Activated T-cell treated with anti-CD3 and anti-CD28 coated beads, Interleukin-2, amount 50 U/mL, for 1 hour (primary cell): Measurements from ENCODE around the gene DHRS7.

Source experiments
- DNase-seq: peaks from one replicate; pipeline ENCODE4 v3.0.0-alpha.2; 2020

The DHRS7 gene, protein sequence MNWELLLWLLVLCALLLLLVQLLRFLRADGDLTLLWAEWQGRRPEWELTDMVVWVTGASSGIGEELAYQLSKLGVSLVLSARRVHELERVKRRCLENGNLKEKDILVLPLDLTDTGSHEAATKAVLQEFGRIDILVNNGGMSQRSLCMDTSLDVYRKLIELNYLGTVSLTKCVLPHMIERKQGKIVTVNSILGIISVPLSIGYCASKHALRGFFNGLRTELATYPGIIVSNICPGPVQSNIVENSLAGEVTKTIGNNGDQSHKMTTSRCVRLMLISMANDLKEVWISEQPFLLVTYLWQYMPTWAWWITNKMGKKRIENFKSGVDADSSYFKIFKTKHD

DNA sequence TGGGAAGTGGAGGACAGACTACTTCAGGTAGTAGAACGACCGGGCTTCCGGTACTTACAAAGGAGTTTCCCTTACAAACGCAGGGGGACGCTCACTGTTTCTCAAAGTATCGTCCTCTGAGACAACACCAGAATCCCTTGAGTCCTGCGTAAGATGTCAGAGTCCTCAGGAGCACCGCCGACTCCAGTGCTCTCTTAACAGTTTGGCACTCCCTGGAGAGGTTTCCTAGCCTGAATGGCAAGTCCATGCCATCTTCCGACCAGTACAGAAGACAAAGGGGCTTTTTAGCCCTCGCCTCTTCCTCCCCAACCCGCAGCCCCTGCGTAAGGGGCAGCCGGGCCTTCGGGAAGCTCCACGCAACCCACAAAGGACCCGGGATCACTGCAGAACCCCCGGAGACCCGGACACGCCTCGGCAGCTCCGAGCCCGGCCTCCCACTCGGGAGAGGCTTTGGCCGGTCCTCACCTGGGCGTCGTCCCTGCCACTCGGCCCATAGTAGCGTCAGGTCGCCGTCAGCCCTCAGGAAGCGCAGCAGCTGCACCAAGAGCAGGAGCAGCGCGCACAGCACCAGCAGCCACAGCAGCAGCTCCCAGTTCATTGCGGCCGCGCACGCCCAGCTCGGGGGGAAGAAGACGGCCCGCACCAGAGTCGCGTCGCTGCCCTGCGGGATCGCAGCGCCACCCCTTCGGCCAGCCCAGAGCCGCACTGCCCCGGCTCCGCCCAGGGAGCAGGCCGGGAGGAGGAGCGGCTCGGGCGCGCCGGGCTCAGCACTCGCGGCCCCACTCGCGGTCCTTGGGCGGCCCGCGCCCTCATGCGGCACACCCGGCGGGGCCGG lies at the start of gene DHRS7:
DHRS7 (minus strand) TSS at position 687 of the 835 bp plus-strand sequence; CDS start at position 598, 89 bp downstream.
- peak; percentile 74 for DNase-seq

DNA sequence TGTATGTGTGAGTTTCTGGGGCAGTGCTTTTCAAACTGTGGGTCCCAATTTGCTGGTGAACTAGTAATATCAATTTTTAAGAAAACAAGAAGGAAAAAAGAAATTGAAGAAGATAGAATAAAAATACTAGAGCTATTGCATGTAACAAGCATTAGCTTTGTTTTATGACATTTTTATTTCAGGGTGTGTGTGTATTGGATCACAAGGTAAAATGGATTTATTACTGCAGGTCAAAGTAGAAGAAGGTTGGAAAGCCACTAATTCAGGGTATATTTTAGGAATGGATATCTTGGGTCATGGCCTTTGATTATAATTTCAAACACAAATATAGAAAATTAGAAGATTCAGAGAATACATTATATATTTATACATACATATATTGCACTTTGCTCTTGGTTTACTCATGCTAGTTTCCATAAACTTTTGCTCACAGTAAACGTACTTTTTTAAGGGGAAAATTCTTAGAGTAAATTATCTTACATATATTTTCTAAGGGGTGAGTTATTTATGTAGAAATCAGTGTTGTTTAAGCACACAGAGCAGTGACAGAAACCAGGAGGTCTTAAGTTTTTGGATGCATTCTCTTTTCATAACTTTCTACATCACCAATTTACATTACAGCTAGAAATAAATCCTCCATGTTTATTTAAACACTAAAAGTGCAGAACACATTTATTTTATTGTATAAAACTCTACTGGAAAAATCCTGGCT lies 49.4 kb upstream of the DHRS7 start:
- no peak for DNase-seq

DNA sequence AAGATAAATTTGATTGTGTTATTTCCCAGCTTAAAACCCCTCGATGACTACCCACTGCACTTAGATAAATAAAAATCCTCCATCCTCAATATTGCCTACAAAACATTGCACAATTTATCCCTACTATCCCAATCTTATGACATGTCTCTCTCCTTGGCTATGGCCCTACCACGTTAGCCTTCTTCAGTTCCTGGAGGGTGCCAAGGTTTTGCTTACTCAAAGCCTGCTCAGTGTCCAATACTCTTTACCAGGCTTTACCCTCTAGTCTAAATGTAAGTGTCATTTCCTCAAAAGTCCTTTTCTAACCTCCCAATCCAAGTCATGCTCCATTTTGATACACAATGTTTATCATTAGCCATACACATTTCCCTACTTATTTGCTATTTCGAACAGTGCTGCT lies 48.8 kb upstream of the DHRS7 start:
- no peak for DNase-seq

DNA sequence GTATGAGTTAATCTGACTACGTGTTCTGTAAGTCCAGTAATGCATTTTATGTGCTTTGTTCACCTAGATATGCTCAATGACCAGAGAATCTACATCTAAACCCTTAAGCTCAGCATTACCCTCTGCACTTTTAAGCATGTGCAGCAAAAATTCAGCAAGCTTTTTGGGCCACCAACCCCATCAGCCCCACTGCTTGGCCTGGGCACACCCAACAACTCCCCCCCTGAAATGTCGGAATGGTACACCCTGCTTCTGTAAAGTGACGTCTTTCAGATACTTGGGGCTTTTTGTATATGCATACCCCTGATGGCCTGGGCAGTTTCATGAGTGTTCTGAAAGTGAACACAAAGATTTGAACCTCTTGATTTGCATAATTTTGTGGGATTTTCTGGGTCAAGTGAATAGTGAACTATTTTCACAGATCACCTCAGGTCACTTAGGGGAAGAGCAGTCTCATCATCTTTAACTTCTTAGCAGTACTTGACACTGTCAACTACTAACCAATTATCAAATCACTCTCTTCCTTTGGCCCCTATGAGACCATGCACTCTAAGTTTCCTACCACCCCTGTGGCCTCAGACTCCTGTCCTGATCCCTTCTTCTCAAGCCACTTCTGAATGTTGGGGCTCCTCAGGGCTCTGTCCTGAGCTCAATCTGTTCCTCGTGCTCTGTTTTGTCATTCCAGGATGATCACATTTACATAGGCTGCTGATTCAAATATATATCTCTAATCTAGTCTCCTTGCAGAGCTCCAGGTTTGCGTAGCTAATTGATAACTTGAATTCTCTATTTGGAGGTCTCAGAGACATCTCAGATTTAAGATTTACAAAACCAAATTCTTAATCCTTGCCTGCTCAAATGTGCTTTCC lies 47.5 kb upstream of the DHRS7 start:
- DNase-seq: no peak

DNA sequence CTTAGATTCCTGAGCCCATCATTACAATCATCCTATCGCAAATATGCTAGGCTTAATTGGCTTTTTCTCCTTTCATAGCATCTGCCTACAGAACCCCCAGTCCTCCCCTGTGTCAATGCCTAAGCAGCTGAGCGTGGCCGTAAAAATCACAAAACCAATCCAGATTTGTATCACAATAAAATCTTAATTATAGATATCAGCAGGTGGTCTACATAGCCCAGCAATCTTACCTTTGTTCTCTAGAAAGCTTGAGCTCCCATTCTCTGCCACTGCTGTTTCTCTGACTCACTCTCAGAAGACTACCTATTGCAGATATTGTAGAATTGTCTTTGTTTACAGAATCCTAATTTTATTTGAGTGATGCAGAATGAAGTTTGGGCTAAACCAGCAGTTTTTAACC lies 46.0 kb upstream of the DHRS7 start:
- DNase-seq: no peak

DNA sequence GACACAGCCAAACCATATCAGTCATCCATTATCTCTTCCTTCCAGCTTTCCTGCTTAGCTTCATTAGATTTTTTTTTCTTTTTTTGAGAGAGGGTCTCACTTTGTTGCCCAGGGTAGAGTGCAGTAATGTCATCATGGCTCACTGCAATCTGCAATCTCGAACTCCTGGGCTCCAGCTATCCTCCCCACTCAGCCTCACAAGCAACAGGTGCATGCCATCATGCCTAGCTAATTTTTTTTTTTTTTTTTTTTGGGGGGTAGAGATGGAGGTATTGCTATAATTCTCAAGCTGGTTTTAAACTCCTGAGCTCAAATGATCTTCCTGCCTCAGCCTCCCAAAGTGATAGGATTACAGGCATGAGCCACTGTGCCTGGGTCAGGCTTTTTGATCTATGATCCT lies 45.5 kb upstream of the DHRS7 start:
- no peak for DNase-seq

DNA sequence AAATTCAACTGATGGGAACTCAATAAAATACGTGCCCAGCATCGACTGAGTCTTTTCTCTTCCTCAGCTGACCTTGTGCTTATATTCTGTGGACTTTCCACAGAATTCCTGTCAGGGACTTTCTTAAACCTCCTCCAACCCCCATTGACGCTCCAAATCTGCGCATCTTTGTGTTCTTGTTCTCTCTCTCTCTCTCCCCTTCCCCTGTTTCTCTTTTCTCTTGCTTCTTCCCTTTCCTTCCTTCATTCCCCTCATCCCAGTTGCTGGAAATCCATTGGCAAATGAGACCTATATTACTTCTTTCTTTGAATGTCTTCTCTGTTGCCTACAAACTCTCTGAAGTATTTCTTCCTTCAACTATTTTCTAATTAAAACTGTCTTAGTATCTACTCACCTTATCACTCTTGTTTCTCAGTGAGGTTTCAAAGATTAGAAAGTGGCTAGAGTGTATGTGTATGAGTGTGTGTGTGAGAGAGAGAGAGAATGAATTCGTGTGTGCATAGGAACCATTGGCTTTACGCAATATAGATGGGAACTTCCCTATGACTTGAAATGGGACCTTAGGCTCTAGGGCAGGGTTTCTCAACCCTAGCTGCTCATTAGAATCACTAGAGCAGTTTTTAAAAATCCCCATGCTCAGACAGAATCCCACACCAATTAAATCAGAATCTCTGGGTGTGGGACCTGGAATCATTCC lies 41.8 kb upstream of the DHRS7 start:
- DNase-seq: no peak

DNA sequence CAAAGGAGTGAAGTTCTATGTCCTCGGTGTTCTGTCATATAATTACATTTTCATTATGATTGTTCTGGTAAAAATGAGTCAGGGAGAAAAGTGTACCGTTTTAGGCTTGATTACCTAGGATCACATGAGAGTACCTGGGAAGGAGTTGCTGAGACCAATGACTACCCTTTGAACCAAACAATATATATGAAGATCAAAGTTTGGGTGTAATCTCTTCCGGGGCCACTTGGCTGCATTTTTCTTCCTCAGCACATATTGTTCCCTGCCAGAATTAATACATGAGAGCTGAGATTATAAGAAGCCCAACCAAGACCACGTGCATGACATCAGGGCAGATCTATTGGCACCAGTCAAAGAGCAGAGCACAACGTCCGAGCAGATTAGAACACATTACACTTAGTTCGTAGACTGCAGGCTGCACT lies 41.1 kb upstream of the DHRS7 start:
- DNase-seq: no peak

DNA sequence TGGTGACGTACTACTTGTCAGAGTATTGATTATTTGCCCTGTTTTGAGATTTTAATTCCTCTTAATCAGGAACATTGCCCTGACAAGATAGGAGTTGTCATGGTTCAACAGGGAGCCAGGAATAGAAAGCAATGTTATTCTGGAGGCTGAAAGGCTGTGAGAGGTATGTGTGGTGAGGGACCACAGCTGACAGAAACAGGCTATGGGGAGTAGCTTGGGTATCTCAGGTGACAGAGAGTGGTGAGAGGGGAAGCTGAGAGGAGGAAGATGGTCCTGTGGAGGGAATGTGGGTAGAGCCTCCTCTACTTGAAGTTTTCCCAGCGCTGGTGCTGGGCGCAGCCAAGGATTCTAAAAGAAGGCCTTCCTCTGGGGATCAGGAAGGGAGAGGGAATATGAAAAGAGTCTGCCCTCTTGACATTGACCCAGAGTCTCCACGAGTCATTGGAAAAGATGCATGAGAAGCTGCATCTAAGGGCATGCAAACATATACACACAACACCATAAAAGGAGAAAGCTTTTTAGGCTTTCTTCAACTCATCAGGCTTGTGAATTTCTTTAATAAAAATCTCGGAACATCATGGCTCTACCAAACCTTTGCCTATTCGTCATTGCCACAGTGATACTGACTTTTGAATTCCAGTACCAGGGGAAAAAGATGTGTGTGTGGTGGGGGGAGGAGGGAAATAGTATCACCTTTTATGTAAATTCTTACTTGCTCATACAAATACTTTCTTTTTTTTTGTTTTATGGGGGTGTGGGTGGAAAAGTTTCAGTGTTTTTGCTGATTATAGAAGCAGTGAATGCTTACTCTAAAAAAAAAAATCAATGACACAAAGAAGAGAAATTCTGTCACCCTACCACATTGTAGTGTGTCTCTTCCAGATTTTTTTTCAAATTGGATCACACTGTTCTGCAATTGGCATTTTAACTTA lies 39.9 kb upstream of the DHRS7 start:
- DNase-seq: no peak

DNA sequence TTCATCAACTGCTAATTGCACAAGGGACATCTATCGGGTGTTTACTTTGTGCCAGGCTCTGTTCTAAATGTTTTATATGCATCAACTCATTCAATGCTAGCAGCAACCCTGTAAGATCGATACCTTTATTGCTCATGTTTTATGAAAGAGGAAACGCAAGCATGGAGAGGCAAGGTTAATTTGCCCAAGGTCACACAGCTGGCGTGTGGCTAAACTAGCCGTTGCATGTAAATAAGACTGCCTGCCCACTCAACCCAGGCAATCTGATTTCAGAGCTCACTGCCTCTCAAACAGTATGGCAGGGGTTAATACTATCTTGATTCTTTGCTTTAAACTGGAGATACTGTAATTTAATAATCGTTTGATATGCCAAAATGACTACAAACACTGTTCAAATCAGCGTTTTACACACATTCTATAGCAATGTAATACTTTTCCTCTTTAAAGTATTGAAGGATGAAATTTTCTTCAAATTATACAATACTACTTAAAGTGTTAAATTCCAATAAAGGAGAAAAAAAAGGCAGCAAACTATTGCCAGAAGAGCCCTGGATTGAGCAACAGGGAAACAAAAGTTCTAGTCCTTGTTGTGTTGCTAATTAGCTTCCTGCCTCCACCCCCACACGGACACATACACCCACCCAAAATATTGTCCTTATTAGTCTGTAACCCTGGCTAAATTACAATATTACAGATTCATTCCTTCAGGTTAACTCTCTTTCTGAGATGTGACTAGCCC lies 39.1 kb upstream of the DHRS7 start:
- no peak for DNase-seq

DNA sequence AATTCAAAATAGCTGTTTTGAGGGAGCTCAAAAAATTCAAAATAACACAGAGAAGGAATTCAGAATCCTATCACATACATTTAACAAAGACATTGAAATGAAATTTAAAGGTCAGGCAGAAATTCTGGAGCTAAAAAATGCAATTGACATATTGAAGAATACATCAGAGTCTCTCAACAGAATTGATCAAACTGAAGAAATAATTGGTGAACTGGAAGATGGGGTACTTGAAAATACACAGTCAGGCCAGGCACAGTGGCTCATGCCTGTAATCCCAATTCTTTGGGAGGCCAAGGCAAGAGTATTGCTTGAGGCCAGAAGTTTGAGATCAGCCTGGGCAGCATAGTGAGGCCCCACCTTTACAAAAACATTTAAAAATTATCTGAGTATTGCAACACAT lies 34.1 kb upstream of the DHRS7 start:
- DNase-seq: no peak

DNA sequence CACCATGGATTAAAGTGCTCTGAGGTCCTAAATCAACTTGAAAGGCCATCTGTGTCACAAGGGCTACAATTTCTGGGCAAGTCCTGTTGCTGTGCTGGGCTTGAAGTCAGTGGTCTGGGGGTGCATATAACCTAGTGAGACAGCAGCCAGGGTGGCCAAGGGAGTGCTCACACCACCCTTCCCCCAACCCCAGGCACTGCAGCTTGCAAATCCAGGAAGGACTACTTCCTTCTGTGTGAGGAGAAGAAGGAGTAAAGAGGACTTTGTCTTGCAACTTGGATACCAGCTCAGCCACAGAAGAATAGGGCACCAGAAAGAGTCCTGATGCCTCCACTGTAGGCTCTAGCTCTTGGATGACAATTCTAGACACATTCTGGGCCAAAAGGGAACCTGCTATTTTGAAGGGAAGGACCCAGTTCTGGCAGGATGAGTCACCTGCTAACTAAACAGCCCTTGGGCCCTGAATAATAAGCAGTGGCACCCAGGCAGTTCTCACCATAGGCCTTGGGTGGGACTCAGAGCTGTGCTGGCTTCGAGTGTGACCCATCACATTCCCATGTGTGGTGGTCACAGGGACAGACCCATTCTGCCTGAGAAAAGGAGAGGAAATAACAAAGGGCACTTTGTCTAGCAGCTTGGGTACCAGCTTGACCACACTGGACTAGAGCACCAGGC lies 32.6 kb upstream of the DHRS7 start:
- DNase-seq: no peak

DNA sequence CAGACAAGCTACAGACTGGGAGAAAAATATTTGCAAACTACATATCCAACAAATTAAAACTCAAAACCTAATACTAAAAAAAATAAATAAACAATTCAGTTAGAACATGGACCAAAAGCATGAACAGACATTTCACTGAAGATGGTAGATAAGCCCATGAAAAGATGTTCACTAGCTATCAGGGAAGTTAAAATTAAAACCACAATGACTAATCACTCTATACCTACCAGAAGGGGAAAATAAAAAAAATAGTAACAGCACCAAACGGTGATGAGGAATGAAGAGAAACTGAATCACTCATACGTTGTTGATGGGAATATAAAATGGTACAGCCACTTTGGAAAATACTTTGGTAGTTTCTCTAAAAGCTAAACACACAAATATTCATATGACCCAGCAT lies 31.1 kb upstream of the DHRS7 start:
- DNase-seq: no peak

DNA sequence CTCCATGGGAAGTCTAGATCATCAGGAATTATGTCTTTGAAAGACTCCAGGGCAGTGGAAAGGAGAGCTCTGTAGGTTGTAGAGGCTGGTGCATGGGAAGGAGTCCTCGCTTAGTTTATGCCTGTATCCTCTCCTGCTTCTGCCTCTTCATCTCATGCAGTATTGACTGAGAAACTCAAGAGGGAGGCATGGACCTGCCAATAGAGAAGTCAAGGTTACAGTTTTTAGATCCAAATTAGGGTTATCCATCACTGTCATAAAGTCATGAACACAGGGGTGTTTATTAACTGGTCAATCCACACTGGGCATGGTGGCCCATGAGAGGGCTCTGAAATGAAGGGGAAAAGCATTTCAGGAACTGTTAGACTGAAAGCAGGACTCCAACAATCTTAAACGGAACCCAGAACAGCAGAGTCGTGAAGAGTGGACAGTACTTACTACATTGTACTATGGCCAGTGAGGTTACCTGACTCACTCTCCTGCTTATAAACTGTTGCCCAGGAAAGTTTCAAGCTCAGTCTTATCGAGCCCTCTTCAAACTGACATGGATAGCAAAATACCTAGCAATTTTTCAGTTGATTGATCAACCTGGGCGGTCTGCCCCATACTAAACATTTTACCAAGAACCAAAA lies 30.1 kb upstream of the DHRS7 start:
- DNase-seq: no peak

DNA sequence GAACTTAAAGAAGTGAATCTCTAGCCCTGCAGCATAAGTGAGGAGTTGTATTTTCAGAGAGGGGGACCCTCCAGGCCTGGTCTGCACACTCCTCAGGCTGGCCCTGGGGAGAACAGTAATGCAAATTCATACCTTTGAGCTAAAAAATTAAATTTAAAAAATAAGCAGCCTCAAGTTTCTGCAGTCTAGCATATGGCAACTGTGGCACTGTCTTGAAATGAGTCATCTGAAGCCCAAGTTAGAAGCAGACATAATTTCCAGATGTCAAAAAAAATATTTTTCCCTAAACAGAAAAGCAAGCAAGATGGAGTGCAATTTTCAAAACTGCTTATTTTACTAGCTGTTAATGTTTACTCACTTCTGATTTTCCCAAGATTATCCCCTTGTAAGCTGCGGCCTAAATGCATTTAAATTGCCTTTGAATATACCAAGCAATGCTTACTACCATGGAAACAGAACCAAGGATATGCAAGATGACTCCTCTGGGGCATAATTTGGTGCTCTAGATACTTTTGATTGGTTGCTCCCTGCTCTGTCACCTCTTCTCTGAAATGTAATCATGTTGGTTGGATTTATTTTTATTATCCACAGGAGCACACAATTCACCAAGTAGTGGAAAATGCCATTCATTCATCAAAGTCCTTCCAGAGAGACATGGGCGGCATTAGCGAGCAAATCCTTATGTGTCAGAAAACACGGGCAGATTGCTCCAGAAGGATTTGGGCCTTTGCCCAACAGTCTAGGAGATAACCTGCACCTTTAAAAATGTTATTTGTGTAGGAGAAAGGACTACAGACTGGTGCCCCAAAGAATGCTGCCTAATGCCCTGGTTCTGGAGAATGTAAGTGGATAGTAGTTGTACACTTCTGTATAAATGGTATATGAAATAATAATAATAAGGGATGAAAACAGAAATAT lies 25.0 kb upstream of the DHRS7 start:
- no peak for DNase-seq

DNA sequence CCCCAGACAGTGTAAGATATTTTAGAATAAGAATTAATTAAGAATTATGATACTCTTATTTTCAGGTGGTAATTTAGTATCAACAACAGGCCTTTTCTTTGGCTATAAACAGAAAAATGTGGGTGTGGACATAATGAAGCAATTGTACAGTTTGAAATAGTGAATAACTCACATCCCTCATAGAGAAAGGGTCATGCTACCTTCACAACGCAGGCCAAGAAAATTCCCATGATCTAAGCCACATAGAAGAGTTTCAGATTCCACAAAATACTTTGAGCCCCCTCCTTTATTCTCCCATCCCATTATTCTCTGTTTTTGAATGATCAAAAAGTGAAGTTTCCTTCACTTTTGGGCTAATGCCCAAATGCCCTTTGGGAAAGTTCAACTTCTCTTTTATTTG lies 23.5 kb upstream of the DHRS7 start:
- DNase-seq: no peak

DNA sequence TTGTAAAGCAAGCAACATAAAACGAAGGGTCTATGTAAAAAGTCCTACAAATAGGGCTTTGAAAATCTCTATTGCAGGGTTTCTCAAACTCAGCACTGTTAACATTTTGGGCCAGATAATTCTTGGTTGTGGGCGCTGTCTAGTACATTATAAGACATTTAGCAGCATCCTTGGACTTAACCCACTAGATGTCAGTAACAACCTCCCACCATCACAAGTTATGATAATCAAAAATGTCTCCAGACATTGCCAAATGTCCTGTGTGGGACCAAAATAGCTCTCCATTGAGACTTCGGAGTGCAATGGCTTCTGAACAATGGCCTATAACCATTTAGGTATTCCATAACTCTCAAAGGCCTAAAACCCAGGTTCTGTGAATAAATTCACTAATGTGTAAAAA lies 22.9 kb upstream of the DHRS7 start:
- no peak for DNase-seq
